Measurements from ENCODE around the gene MTIF3. TPM values are rescaled to one million over a fixed set of nuclear protein-coding genes. Genes with fewer than 3 reads are reported as not detected.

Gene MTIF3
- total RNA-seq, 1 experiment from 2014 or later, result 31.6 TPM

DNA sequence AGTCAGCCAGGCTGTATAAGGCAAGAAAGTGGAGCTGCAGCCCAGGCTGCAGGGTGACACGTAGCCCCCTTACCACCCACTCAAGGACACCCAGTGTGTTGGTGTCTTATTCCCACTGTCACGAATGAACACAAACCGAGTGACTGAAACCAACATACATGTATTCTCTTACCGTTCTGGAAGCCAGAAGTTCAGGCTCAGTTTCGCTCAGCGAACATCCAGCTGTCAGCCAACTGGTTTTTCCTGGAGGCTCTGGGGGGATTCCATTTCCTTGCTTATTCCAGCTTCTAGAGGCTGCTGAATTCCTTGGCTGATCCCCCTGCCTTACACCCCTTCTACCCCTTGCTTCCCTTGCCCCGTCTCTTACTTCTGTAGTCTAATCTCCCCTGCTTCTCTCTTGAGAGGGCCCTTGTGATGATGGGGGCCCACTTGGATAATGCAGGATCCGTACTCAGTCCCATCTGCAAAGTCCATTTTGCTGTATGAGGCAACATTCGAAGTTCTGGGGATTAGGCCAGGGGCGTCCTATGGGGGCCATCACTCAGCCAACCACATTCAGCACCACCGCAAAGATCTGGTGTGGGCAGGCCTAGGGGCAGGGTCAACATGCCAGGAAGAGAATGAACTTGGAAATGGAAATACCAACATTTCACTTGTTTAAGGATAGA lies 47.3 kb upstream of the MTIF3 start:
- no peak overlapping the region for H3K18ac ChIP-seq (ENCODE audit: insufficient read length, low read depth, low read length)
- H2BK20ac ChIP-seq (ENCODE audit: low read depth, low read length, poor library complexity, severe bottlenecking), result no peak overlapping the region
- no peaks in the 10 kb centered on the region for H3K4me1 ChIP-seq (ENCODE audit: insufficient read depth, low read length)
- Mint-ChIP-seq H3K4me3 (no peak overlapping the region), H3K27me3 (ENCODE audit: low read depth) (no peaks in the 10 kb centered on the region; the same call in none of the 2 replicates), H3K9me3 (no peaks in the 10 kb centered on the region), H3K4me1 (peaks cover 12 to 28% of the 10 kb centered on the region in 2 experiments), H3K27ac (no peak overlapping the region), H3K36me3 (ENCODE audit: insufficient read depth in 1 of 3, low read depth in 3 of 3) (no peaks in the 10 kb centered on the region)
- no peak overlapping the region for H4K91ac ChIP-seq (ENCODE audit: insufficient read length, low read depth, low read length)
- no peak overlapping the region for H3K4me2 ChIP-seq (ENCODE audit: insufficient read depth, insufficient read length, low read length)
- no peak overlapping the region for H3K9ac ChIP-seq (ENCODE audit: extremely low read depth, insufficient read length, low read length)
- H3K27me3 ChIP-seq (ENCODE audit: insufficient read depth, low read length), result no peaks in the 10 kb centered on the region
- no peak overlapping the region for H2AFZ ChIP-seq (ENCODE audit: low read length)
- WGBS (ENCODE audit: extremely low coverage, insufficient read length, low lambda C conversion rate), result no CpG with 5 or more reads among the region's 11 CpGs
- no peak overlapping the region for H2BK15ac ChIP-seq (ENCODE audit: low read depth, low read length)
- H3K14ac ChIP-seq (ENCODE audit: insufficient read depth, low read length), result no peak overlapping the region
- DNase-seq, result no peak
- H4K20me1 ChIP-seq (ENCODE audit: control insufficient read depth, insufficient read depth, insufficient read length), result no peaks in the 10 kb centered on the region
- H4K8ac ChIP-seq (replicated peaks; ENCODE audit: insufficient read length, low read depth, low read length), result no peak overlapping the region
- no peak overlapping the region for H2BK5ac ChIP-seq (ENCODE audit: insufficient read length, low read length)
- H2BK12ac ChIP-seq (ENCODE audit: insufficient read length, low read depth, low read length), result no peak overlapping the region
- H3K56ac ChIP-seq (ENCODE audit: insufficient read length, low read depth, low read length), result no peak overlapping the region
- no peak overlapping the region for H3K23ac ChIP-seq (ENCODE audit: insufficient read length, low read depth, low read length)
- no peak for TF ChIP-seq CTCF (conservative IDR thresholded peaks at IDR 0.05)
- no peak overlapping the region for H2AK5ac ChIP-seq (ENCODE audit: insufficient read length, low read length)
- H3K9me3 ChIP-seq (ENCODE audit: control insufficient read depth, low read depth, low read length), result no peaks in the 10 kb centered on the region
- no peak overlapping the region for H3K27ac ChIP-seq (ENCODE audit: insufficient read length, low read depth, low read length)
- H3K4ac ChIP-seq (ENCODE audit: low read depth, low read length), result no peak overlapping the region
- no peak overlapping the region for H2BK120ac ChIP-seq (ENCODE audit: low read depth, low read length, poor library complexity, severe bottlenecking)
- H3K23me2 ChIP-seq (ENCODE audit: insufficient read length, low read depth, low read length, poor library complexity, severe bottlenecking), result no peaks in the 10 kb centered on the region
- H4K5ac ChIP-seq (ENCODE audit: insufficient read length, low read depth, low read length), result no peak overlapping the region
- no peaks in the 10 kb centered on the region for H3K79me2 ChIP-seq (ENCODE audit: insufficient read depth, low read length)
- no peak overlapping the region for H3T11ph ChIP-seq (ENCODE audit: low read length)
- no peaks in the 10 kb centered on the region for H3K79me1 ChIP-seq (ENCODE audit: insufficient read depth, low read depth, low read length, poor library complexity, severe bottlenecking)

Measured in H9 (cell line).